ENCODE data around the gene KCNIP1. TPM values are rescaled to one million over a fixed set of nuclear protein-coding genes. Genes with fewer than 3 reads are reported as not detected.
"Not testable (repeated sequence)": the region's sequence is repeated elsewhere in the genome, so short reads cannot be mapped to it uniquely, and the experiment has no call there.

Gene KCNIP1
- total RNA-seq, 2 donors from 2014 or later: 0.52 to 0.99 TPM

DNA sequence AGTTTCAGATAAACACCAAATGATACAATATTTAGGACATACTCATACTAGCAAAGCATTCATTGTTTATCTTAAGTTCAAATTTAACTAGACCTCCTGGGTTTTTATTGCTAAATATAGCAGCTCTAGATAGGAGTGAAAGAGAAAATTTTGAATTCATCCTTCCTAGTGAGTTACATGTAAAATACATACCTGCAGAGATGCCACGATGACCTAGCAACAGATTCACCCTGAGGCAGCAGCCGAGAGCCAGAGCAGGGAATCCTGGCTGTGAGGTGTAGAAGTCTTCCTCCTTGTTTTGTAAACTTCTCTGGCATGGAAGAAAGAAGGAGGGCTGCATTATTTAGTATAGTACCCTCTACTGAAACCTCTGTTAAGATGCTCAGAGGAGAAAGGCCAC, 253.8 kb downstream of the KCNIP1 start:
- DNase-seq (no peak), ATAC-seq (peak; percentile 5)
- intact Hi-C loops (cut with DNase I): no loop called here
- no peaks in the 10 kb centered on the region for H3K9me3 ChIP-seq
- 41 to 79% methylated on average over 2 of the region's 2 CpGs for WGBS, 2 donors
- H3K27me3 ChIP-seq: no peaks in the 10 kb centered on the region
- H3K4me3 ChIP-seq: no peak overlapping the region
- H3K4me1 ChIP-seq: peaks cover 54% of the 10 kb centered on the region
- H3K36me3 ChIP-seq (replicated peaks in 1 of 2; ENCODE audit: insufficient read depth in 1 of 2, low read depth in 2 of 2): no peaks in the 10 kb centered on the region
- TF ChIP-seq, protein P1, sequence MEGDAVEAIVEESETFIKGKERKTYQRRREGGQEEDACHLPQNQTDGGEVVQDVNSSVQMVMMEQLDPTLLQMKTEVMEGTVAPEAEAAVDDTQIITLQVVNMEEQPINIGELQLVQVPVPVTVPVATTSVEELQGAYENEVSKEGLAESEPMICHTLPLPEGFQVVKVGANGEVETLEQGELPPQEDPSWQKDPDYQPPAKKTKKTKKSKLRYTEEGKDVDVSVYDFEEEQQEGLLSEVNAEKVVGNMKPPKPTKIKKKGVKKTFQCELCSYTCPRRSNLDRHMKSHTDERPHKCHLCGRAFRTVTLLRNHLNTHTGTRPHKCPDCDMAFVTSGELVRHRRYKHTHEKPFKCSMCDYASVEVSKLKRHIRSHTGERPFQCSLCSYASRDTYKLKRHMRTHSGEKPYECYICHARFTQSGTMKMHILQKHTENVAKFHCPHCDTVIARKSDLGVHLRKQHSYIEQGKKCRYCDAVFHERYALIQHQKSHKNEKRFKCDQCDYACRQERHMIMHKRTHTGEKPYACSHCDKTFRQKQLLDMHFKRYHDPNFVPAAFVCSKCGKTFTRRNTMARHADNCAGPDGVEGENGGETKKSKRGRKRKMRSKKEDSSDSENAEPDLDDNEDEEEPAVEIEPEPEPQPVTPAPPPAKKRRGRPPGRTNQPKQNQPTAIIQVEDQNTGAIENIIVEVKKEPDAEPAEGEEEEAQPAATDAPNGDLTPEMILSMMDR (IDR thresholded peaks at IDR 0.05): no peak
- no peak for TF ChIP-seq POLR2A (IDR thresholded peaks at IDR 0.05)
- H3K27ac ChIP-seq: peak overlapping the region; percentile 72 to 90 (median 75)

DNA sequence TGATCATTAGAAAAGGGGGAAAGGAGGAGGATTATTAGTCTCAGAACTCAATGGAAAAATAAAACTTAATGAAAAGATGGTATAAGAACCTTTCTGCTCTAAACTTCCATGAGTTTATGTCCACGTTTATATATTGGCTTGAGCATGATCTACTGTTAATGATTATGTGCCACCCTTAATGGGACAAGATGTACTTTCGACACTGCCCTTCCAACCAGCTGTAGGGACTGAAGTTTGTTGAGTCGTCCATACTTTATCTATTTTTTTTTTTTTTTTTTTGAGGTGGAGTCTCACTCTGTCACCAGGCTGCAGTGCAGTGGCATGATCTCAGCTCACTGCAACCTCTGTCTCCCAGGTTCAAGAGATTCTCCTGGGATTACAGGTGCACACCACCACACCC, 254.7 kb downstream of the KCNIP1 start:
- intact Hi-C loops (cut with DNase I): no loop called here
- ATAC-seq (no peak), DNase-seq (no peak)
- H3K27ac ChIP-seq: peak overlapping the region; percentile 72 to 90 (median 75)
- H3K4me3 ChIP-seq: no peak overlapping the region
- TF ChIP-seq, protein P1 (IDR thresholded peaks at IDR 0.05): no peak
- no peak for TF ChIP-seq POLR2A (IDR thresholded peaks at IDR 0.05)
- H3K36me3 ChIP-seq (replicated peaks in 1 of 2; ENCODE audit: insufficient read depth in 1 of 2, low read depth in 2 of 2): no peaks in the 10 kb centered on the region
- no peaks in the 10 kb centered on the region for H3K9me3 ChIP-seq
- no peaks in the 10 kb centered on the region for H3K27me3 ChIP-seq
- WGBS, 2 donors: 36 to 40% methylated on average over 3 of the region's 3 CpGs
- H3K4me1 ChIP-seq: peaks cover 54% of the 10 kb centered on the region

DNA sequence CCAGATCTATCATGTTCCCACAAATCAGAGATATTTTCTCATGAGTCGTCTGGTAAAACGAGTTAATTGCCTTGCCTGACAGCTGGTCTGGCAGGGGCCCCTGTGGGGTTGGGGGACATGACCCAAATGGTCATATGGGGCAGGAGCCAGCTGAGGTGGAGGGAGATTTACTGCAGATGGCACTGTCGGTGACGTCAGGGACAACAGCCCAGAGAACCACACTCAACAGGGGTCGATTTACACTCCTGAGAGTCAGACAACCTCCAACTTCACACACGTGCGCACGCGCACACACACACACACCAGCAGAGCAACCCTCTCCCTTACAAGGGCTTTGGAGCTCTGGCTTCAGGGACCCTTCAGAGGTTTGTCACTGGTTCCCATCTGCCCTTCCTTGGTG, 256.3 kb downstream of the KCNIP1 start:
- H3K4me1 ChIP-seq: peaks cover 52% of the 10 kb centered on the region
- H3K36me3 ChIP-seq (replicated peaks in 1 of 2; ENCODE audit: insufficient read depth in 1 of 2, low read depth in 2 of 2): no peaks in the 10 kb centered on the region
- intact Hi-C loops (cut with DNase I): no loop called here
- no peak overlapping the region for H3K4me3 ChIP-seq
- no peaks in the 10 kb centered on the region for H3K27me3 ChIP-seq
- DNase-seq: no peak
- 68 to 77% methylated on average over 7 to 9 of the region's 9 CpGs for whole genome bisulfite sequencing, 2 donors
- ATAC-seq: no peak
- H3K9me3 ChIP-seq: no peaks in the 10 kb centered on the region
- peak overlapping the region in 2 of 4 donors; percentile 72 to 90 for H3K27ac ChIP-seq
- TF ChIP-seq POLR2A (IDR thresholded peaks at IDR 0.05): no peak
- TF ChIP-seq, protein P1 (IDR thresholded peaks at IDR 0.05): no peak

DNA sequence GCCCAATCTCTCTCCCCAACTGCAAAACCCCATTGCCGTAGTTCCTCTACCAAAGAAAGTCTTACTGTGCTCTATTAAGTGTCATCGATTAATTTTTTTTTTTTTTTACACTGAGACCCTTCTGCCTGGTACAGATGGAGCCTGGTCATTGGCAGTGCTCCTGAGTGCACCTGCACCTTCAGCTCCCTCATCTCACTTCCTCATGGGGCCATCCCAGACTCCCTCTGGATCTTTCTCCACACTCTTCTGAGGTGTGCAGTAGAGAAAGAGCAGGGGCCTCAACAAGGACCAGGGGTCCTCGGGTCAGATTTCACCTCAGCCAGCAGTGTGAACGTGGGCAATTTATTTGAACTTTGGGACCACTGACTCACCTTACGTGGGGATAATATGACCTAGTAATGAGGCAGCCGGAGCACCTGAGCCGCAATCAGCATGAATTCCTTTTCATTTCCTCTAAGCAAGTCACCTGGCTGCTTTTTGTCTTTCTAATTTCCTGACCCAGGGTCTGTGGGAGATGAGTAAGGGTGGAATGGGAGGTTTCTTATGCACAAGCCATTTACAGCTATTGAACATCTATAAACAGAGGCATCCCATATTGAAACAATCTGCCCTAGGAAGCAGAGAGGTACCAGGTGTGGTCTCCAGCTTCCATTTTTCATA, 257.4 kb downstream of the KCNIP1 start:
- intact Hi-C loops (cut with DNase I): no loop called here
- 80 to 83% methylated on average over 5 to 7 of the region's 7 CpGs for WGBS, 2 donors
- no peak overlapping the region for H3K4me3 ChIP-seq
- H3K9me3 ChIP-seq: no peaks in the 10 kb centered on the region
- H3K27me3 ChIP-seq: no peaks in the 10 kb centered on the region
- no peak overlapping the region for H3K27ac ChIP-seq
- DNase-seq (no peak), ATAC-seq (no peak)
- H3K4me1 ChIP-seq: peaks cover 42% of the 10 kb centered on the region
- TF ChIP-seq POLR2A (IDR thresholded peaks at IDR 0.05): no peak
- TF ChIP-seq, protein P1 (IDR thresholded peaks at IDR 0.05): no peak
- no peaks in the 10 kb centered on the region for H3K36me3 ChIP-seq (replicated peaks in 1 of 2; ENCODE audit: insufficient read depth in 1 of 2, low read depth in 2 of 2)

DNA sequence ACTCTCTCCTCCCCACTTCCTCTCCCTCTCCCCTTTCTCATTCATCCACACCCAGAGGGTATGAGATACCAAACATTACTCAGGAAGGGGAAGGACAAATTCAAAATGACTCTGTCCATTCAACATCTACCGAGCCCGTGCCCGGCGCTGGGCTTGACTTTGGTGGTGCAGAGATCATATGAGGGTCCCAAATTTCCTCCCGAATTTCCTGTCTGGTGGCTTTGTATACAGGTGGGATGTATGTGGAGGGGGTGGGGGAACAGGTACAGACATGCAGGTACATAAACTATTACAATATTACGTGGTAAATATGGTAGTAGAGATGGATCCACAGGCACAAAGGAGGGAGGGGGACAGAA, 257.9 kb downstream of the KCNIP1 start:
- no peak overlapping the region for H3K27ac ChIP-seq
- H3K4me3 ChIP-seq: no peak overlapping the region
- intact Hi-C loops (cut with DNase I): no loop called here
- ATAC-seq: no peak
- TF ChIP-seq POLR2A (IDR thresholded peaks at IDR 0.05): no peak
- TF ChIP-seq, protein P1 (IDR thresholded peaks at IDR 0.05): no peak
- H3K4me1 ChIP-seq: peaks cover 36% of the 10 kb centered on the region
- H3K36me3 ChIP-seq (replicated peaks in 1 of 2; ENCODE audit: insufficient read depth in 1 of 2, low read depth in 2 of 2): no peaks in the 10 kb centered on the region
- 82 to 88% methylated on average over 6 of the region's 6 CpGs for WGBS, 2 donors
- no peaks in the 10 kb centered on the region for H3K27me3 ChIP-seq
- no peaks in the 10 kb centered on the region for H3K9me3 ChIP-seq
- no peak for DNase-seq

DNA sequence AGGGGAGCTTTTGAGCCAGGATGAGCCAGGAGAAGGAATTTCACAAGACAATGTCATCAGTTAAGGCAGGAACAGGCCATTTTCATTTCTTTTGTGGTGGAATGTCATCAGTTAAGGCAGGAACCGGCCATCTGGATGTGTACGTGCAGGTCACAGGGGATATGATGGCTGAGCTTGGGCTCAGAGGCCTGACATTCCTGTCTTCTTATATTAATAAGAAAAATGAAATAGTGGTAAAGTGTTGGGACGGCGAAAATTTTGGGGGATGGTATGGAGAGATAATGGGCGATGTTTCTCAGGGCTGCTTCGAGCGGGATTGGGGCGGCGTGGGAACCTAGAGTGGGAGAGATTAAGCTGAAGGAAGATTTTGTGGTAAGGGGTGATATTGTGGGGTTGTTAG, 258.5 kb downstream of the KCNIP1 start:
- H3K4me3 ChIP-seq; ATAC-seq; intact Hi-C loops (cut with DNase I); H3K9me3 ChIP-seq; H3K27me3 ChIP-seq; DNase-seq; H3K27ac ChIP-seq; H3K36me3 ChIP-seq (replicated peaks in 1 of 2; ENCODE audit: insufficient read depth in 1 of 2, low read depth in 2 of 2): not testable (repeated sequence)
- peaks cover 30% of the 10 kb centered on the region for H3K4me1 ChIP-seq
- 97 to 98% methylated on average over 9 of the region's 9 CpGs for WGBS, 2 donors

DNA sequence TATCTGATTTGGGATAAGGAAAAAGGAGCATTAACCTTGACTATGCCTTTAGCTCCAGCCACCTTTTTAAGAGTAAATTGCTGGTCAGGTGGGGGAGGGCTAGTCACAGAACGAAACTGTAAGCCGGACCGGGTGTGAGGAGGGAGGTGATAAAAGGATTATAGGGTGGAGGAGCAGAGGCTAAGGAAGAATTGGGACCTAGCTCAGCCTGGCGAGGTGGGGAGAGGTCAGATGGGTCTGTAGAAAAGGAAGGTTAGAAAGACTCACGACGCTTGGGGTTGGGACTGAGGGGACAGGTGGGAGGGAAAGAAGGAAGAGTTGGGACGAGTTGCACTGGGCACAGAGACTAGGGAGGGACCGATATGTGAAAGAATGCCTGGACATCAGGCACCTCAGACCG, 262.0 kb downstream of the KCNIP1 start:
- intact Hi-C loops (cut with DNase I); DNase-seq; H3K27me3 ChIP-seq; H3K27ac ChIP-seq; H3K9me3 ChIP-seq; ATAC-seq; H3K4me1 ChIP-seq; H3K4me3 ChIP-seq; H3K36me3 ChIP-seq (replicated peaks in 1 of 2; ENCODE audit: insufficient read depth in 1 of 2, low read depth in 2 of 2): not testable (repeated sequence)
- WGBS, 2 donors: 75 to 83% methylated on average over 9 of the region's 9 CpGs

All from body of pancreas (tissue), 4 donors.